AG09319 (cell line): Measurements from ENCODE around the gene NSUN5.
"Not testable (repeated sequence)": the region's sequence is repeated elsewhere in the genome, so short reads cannot be mapped to it uniquely, and the experiment has no call there.

Experiments
- DNase-seq: peaks from one replicate; pipeline ENCODE4 v3.0.0-alpha.2; 2010; ENCODE audit warnings: low read depth; ENCODE audit errors: extremely low read depth
- TF ChIP-seq, protein P1 (sequence below): IDR thresholded peaks from 2 replicates; pipeline ENCODE4 v1.5.1; 2011; ENCODE audit warnings: low read depth, mild to moderate bottlenecking, inconsistent platforms, low read length, moderate library complexity

NSUN5 gene

GRCh38 chr7:73324081-73324845 lies 15.6 kb upstream of the NSUN5 start:
- TF ChIP-seq, protein P1, sequence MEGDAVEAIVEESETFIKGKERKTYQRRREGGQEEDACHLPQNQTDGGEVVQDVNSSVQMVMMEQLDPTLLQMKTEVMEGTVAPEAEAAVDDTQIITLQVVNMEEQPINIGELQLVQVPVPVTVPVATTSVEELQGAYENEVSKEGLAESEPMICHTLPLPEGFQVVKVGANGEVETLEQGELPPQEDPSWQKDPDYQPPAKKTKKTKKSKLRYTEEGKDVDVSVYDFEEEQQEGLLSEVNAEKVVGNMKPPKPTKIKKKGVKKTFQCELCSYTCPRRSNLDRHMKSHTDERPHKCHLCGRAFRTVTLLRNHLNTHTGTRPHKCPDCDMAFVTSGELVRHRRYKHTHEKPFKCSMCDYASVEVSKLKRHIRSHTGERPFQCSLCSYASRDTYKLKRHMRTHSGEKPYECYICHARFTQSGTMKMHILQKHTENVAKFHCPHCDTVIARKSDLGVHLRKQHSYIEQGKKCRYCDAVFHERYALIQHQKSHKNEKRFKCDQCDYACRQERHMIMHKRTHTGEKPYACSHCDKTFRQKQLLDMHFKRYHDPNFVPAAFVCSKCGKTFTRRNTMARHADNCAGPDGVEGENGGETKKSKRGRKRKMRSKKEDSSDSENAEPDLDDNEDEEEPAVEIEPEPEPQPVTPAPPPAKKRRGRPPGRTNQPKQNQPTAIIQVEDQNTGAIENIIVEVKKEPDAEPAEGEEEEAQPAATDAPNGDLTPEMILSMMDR: peak; percentile 53
- DNase-seq: peak; percentile 10

DNA sequence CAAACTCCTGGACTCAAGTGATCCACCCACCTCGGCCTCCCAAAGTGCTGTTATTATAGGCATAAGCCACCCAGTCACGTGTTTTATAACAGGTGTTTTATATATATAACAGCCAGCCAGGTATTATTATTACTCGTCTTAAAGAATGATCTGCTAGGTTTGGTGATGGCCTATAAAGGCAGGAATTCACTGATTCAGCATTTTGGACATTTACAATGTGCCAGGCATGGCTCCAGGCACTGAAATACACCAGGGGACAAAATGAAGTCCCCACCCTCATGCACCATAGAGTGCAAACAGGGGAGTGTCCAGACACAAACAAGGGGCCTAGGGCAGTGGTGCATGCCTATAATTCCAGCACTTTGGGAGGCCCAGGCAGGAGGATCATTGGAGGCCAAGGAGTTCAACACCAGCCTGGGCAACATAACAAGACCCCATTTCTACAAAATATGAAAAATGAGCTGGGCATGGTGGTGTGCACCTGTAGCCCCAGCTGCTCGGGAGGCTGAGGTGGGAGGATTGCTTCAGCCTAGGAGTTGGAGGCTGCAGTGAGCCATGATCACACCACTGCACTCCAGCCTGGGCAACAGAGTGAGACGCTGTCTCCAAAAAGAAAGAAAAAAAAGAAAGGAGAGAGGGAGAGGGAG lies 14.9 kb upstream of the NSUN5 start:
- DNase-seq: not testable (repeated sequence)

- DNase-seq: not testable (repeated sequence)
Measured at GRCh38 chr7:73320009-73320408, 11.4 kb upstream of the NSUN5 start.

DNA sequence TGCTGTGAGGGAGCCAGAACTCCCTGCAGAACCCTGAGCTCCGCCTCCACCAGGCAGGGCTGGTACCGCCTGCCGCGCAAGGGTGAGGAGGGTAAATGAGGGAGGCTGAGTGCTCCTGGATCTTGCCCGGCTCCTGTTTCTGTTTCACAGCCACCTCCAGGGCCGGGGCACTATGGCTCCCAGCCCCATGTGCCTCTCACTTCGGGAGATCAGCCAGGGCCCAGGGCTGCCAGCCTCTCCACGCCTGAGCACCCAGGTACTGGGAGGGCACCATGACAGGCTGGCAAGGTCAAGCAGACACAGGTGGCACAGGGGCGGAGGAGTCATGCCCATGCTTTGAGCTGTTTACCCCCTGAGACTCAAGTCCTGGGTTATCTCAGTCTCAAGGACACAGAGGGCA lies 10.9 kb upstream of the NSUN5 start:
- DNase-seq: not testable (repeated sequence)

DNA sequence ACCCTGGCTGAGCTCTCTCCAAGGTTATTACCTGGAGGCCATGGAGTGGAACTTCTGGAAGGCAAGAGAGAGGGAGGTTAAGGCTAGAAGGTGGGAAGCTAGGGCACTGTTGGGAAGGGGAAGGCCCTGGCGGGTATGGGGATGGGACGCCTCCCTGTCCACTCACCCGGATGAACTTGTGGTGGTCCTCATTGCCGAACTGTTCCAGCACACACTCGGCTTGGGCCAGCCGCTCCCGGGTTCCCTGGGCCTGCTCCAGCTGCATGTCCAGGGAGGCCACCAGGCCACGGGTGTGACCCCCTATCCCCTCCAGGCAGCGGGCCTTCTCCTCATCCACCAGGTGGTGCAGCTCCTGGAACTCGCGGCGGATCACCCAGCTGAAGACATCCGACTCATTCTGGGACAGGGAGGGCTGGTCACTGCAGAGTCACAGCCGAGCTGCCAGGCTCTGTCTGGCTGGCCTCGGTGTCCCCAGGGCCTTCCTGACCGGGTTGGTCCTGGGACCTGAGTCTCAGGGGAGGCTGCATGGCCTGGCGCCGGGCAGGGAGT lies 10.1 kb upstream of the NSUN5 start:
- DNase-seq: not testable (repeated sequence)

- TF ChIP-seq, protein P1: no peak
- no peak for DNase-seq
Measured at GRCh38 chr7:73316521-73316920, 7.9 kb upstream of the NSUN5 start.

DNA sequence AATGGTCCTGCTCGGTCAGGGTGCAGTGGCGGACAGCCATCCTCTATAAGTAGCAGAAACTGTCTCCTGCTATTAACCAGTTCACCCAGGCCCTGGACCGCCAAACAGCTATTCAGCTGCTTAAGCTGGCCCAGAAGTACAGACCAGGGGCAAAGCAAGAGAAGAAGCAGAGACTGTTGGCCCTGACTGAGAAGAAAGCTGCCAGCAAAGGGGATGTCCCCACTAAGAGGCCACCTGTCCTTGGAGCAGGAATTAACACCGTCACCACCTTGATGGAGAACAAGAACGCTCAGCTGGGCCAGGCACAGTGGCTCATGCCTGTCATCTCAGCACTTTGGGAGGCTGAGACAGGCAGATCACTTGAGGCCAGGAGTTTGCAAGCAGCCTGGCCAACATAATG lies 5.6 kb upstream of the NSUN5 start:
- DNase-seq: no peak
- TF ChIP-seq, protein P1: no peak

GRCh38 chr7:73313521-73313906 lies 4.9 kb upstream of the NSUN5 start:
- TF ChIP-seq, protein P1: no peak
- no peak for DNase-seq

DNA sequence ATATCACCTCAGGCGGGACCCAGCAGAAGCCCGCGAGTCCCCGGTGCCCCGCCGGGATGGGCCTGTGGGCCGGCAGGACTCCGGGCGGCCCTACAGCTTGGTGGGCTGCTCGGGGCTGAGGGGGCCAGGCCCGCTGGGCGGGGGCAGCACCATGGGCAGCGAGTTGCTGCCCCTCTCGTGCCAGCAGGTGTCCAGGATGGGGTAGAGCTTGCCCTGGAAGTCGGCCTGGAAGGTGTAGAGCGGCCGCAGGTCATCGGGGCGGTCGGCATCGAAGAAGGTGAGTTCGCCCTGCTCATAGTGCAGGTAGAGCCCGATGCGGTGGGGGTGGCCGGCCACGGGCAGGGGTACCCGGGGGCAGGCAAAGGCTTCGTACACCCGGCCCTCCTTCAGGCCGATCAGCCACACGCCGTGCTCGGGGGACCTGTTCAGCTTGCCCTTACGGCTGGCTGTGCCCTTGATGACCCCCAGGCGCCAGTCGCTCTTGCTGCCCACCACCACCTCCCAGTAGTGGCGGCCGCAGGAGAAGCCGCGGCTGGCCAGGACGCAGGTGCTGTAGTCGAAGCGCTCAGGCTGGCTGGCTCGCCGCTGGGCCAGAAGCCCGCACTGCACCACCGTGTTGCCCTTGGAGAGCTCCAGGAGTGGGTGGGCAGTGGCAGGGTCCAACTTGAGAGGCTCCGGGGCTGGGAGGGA lies 4.3 kb upstream of the NSUN5 start:
- TF ChIP-seq, protein P1: no peak
- DNase-seq: no peak

GRCh38 chr7:73311421-73311820 lies 2.8 kb upstream of the NSUN5 start:
- DNase-seq: not testable (repeated sequence)
